Measurements from ENCODE around the gene DYNC2H1.

DNA sequence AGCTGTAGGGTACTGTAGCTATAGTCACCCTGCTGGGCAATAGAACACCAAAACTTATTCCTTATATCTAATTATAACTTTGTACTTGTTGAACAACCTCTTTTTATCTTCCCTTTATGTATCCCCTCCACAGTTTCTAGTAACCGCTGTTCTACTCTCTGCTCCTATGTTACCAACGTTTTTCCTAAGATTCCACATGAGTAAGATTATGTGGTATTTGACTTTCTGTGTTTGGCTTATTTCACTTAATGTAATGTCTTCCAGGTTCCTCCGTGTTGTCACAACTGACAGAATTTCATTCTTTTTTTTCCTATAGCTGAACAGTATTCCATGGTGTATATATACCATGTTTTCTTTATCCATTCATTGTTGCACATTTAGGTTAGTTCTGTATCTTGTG lies 258.4 kb downstream of the DYNC2H1 start:
- TF ChIP-seq POLR2A (IDR thresholded peaks at IDR 0.05), result no peak
- TF ChIP-seq, protein P1, sequence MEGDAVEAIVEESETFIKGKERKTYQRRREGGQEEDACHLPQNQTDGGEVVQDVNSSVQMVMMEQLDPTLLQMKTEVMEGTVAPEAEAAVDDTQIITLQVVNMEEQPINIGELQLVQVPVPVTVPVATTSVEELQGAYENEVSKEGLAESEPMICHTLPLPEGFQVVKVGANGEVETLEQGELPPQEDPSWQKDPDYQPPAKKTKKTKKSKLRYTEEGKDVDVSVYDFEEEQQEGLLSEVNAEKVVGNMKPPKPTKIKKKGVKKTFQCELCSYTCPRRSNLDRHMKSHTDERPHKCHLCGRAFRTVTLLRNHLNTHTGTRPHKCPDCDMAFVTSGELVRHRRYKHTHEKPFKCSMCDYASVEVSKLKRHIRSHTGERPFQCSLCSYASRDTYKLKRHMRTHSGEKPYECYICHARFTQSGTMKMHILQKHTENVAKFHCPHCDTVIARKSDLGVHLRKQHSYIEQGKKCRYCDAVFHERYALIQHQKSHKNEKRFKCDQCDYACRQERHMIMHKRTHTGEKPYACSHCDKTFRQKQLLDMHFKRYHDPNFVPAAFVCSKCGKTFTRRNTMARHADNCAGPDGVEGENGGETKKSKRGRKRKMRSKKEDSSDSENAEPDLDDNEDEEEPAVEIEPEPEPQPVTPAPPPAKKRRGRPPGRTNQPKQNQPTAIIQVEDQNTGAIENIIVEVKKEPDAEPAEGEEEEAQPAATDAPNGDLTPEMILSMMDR (IDR thresholded peaks at IDR 0.05), result no peak
